AG04449 (cell line): ENCODE data around the gene OR4F6.
A peak's percentile ranks its signal among the peaks of the same experiment; 100 is the strongest.

Experiments
- CTCF ChIA-PET: fragments of 350-600 bp; formaldehyde crosslinking; extraction: SDS; loops from one replicate; lab custom pipeline; 2021; ENCODE audit warnings: antibody characterized with exemption; lab: Yijun Ruan, JAX
- POLR2A ChIA-PET: fragments of 400-600, 350-600 bp; formaldehyde crosslinking; extraction: SDS; loops from one replicate; lab custom pipeline; 2020; ENCODE audit warnings: antibody characterized with exemption, inconsistent platforms; lab: Yijun Ruan, JAX
- DNase-seq: peaks from one replicate; pipeline ENCODE4 v3.0.0-alpha.2; 2010; ENCODE audit warnings: low read depth, low spot score
- H3K4me3 ChIP-seq: 2 replicates; pipeline ENCODE4 v1.5.1; 2011; ENCODE audit warnings: low read depth, mild to moderate bottlenecking, control low read depth, low read length
- TF ChIP-seq, protein P1 (sequence below): IDR thresholded peaks from one replicate; pipeline ENCODE4 v1.5.1; 2011; ENCODE audit warnings: mild to moderate bottlenecking, moderate library complexity, low read length, control low read depth, inconsistent platforms; ENCODE audit not compliant: insufficient read depth; ENCODE audit errors: missing control alignments

The OR4F6 gene

DNA sequence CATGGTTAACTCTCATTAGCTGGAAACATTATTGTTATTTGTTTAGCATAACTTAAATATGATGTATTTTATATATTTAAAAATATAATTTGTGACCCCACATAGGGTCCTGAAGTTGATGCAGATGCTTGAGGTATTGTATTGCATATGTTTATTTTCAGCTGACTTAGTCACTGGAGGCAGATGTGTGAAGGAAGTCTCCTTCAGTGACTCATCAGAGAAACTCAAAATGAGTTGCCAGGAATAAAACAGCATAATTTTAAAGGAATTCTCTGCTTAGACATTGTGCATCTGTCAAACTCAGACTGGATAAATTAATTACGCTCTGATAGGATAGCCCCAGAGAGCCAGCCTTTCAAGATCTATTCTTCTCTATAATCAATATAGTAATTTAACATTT, 7.9 kb upstream of the OR4F6 start:
- POLR2A ChIA-PET: no interaction called here

DNA sequence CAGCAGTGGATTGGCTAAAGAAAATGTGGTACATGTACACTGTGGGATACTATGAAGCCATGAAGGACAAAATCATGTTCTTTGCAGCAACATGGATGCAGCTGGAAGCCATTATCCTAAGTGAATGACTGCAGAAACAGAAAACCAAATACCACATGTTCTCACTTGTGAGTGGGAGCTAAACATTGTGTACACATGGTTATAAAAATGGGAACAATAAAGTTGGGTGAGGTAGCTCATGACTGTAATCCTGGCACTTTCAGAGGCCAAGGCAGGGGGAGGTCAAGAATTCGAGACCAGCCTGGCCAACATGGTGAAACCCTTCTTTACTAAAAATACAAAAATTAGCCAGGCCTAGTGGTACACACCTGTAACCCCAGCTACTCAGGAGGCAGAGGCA, 3.6 kb upstream of the OR4F6 start:
- POLR2A ChIA-PET: no interaction called here
- CTCF ChIA-PET: interaction anchor here (1.1 kb wide), 1 partner anchor 8 kb away, joined by 3 read pairs; no protein-coding TSS in a partner anchor
- no peak for DNase-seq
- H3K4me3 ChIP-seq: no peak overlapping the region
- TF ChIP-seq, protein P1, sequence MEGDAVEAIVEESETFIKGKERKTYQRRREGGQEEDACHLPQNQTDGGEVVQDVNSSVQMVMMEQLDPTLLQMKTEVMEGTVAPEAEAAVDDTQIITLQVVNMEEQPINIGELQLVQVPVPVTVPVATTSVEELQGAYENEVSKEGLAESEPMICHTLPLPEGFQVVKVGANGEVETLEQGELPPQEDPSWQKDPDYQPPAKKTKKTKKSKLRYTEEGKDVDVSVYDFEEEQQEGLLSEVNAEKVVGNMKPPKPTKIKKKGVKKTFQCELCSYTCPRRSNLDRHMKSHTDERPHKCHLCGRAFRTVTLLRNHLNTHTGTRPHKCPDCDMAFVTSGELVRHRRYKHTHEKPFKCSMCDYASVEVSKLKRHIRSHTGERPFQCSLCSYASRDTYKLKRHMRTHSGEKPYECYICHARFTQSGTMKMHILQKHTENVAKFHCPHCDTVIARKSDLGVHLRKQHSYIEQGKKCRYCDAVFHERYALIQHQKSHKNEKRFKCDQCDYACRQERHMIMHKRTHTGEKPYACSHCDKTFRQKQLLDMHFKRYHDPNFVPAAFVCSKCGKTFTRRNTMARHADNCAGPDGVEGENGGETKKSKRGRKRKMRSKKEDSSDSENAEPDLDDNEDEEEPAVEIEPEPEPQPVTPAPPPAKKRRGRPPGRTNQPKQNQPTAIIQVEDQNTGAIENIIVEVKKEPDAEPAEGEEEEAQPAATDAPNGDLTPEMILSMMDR: no peak

More for the DNA sequence above, 7.9 kb upstream of the OR4F6 start:
- TF ChIP-seq, protein P1: no peak
- DNase-seq: peak; percentile 46
- no peak overlapping the region for H3K4me3 ChIP-seq
- CTCF ChIA-PET: no interaction called here

DNA sequence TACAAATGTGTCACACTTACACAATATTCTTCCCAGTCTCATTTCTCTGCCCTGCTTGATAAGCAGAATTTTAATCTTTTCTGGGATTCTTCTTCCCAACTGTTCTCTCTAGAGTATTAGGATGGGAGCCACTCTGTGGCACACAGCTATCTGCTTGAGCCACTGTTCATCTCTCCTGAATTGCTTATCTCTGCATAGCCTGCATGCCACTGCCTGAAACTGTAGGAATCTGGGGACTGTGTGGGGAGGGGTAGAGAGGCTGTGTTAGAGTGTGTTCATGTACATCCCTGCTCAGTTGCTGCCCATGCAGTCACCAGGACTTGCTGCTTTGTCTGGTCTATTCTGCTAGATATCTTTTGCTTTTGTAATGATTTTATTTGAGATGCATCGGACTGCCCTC, 2.3 kb upstream of the OR4F6 start:
- no peak overlapping the region for H3K4me3 ChIP-seq
- ChIA-PET POLR2A (no interaction called here), CTCF (no interaction called here)
- DNase-seq: no peak
- TF ChIP-seq, protein P1: no peak

DNA sequence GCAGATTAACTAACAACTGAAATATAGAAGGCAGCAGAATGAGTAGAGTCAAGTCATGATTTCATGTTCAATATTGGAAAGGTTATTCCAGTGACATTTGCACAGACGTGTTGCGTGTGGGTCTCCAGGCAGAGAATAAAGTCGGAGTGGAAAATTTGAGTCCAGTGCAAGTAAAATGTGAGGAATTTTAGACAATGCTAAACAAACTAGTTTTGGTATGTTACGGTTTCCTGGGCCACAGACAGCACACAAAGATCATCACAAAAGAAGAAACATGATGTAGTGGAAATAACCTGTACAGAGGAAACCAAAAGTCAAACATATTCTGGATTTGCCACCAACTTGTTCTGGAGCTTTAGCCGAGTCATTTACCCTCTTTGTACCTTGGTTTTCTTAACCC, 367 bp downstream of the OR4F6 start:
- POLR2A ChIA-PET: interaction anchor here (0.6 kb wide), 1 partner anchor 48 kb away, joined by 4 read pairs; no protein-coding TSS in a partner anchor
- H3K4me3 ChIP-seq: no peak overlapping the region
- CTCF ChIA-PET: no interaction called here
- TF ChIP-seq, protein P1: no peak
- DNase-seq: no peak

DNA sequence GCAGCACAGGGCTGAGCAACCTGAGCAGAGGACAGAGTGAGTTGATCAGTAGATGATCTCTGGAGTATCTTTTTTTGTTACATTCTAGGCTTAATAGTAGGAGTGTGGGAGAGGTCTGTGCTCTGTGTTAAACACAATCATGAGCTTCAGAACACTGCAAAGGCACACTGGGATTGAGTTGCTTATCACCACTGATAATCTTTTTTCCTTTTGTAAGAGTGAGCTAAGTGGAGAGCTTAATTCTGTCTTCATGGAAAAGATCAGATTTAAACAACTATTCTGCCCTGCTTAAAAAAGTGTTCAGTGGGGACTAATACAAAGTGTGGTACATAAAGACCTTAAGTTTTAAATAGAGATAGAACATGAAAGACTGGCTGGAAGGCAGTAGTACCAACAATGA, 1.1 kb downstream of the OR4F6 start:
- TF ChIP-seq, protein P1: no peak
- no peak for DNase-seq
- POLR2A ChIA-PET: no interaction called here
- H3K4me3 ChIP-seq: no peak overlapping the region
- CTCF ChIA-PET: no interaction called here

DNA sequence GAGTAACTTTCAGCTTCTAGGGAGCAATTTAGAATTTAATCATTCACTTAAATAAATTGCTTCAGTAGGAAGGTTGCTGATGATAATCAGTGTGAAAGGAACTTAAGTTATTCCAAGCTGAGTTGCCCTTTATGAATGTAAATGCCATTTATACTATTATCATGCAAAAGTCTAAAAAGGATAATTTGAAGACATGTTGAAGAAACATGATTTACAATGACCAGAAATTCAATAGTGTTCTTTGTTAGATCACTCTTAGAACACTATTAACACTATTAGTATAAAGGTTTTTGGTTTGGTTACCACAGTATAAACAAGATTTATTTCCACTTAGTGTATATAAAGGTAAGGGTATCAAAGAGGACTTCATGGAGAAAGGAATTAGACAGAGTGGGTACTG, 1.6 kb downstream of the OR4F6 start:
- DNase-seq: no peak
- H3K4me3 ChIP-seq: no peak overlapping the region
- TF ChIP-seq, protein P1: no peak
- CTCF ChIA-PET: no interaction called here
- POLR2A ChIA-PET: no interaction called here
